Astrocyte of the spinal cord (primary cell): Measurements from ENCODE around the gene FBN1.

ENCODE experiments used
- DNase-seq: peaks from one replicate; pipeline ENCODE4 v3.0.0; 2011; ENCODE audit warnings: low read depth, low spot score
- H3K4me3 ChIP-seq: 2 replicates; pipeline ENCODE4 v1.5.1; 2011; ENCODE audit warnings: low read depth, mild to moderate bottlenecking, low read length, moderate library complexity
- CTCF ChIP-seq: IDR thresholded peaks from 2 replicates; pipeline ENCODE4 v1.5.1; 2012; ENCODE audit warnings: low read depth, mild to moderate bottlenecking, low read length, inconsistent platforms
- in situ Hi-C: cut with HindIII; loops from 2 replicates; pipeline ENCODE4 v1.10.0; 2017; ENCODE audit warnings: low sequenced_read_pairs

Gene FBN1

GRCh38 chr15:48411971-48412591 lies 233.4 kb downstream of the FBN1 start:
- DNase-seq = peak; percentile 66

GRCh38 chr15:48409623-48410022 lies 235.9 kb downstream of the FBN1 start:
- in situ Hi-C loops = no loop called here
- DNase-seq = no peak
- no peak overlapping the region for H3K4me3 ChIP-seq
- no peak for TF ChIP-seq CTCF

More at GRCh38 chr15:48411971-48412591, 233.4 kb downstream of the FBN1 start:
- H3K4me3 ChIP-seq = no peak overlapping the region
- in situ Hi-C loops = no loop called here
- no peak for TF ChIP-seq CTCF

GRCh38 chr15:48408327-48408726 lies 237.2 kb downstream of the FBN1 start:
- in situ Hi-C loops = no loop called here
- no peak overlapping the region for H3K4me3 ChIP-seq
- no peak for TF ChIP-seq CTCF
- no peak for DNase-seq

GRCh38 chr15:48407646-48408045 lies 237.9 kb downstream of the FBN1 start:
- no peak for TF ChIP-seq CTCF
- no peak for DNase-seq
- no peak overlapping the region for H3K4me3 ChIP-seq
- in situ Hi-C loops = no loop called here

GRCh38 chr15:48406911-48407310 lies 238.6 kb downstream of the FBN1 start:
- peak; percentile 34 for TF ChIP-seq CTCF
- in situ Hi-C loops = no loop called here
- H3K4me3 ChIP-seq = no peak overlapping the region
- no peak for DNase-seq

GRCh38 chr15:48406266-48406891 lies 239.1 kb downstream of the FBN1 start:
- no peak for DNase-seq
- in situ Hi-C loops = no loop called here
- no peak overlapping the region for H3K4me3 ChIP-seq

More at GRCh38 chr15:48406266-48406891, 239.1 kb downstream of the FBN1 start:
- TF ChIP-seq CTCF = no peak
